SK-N-MC (cell line): Measurements from ENCODE around the gene PPP1R3G.

Experiments used
- EZH2 ChIP-seq: fragments of 200-600 bp; sonication (generic); IDR thresholded peaks from one replicate; pipeline ENCODE4 v1.6.1; 2017; ENCODE audit warnings: antibody characterized with exemption
- FOXP2 ChIP-seq: optimal IDR thresholded peaks from 2 replicates; pipeline ENCODE3; 2011; ENCODE audit warnings: mild to moderate bottlenecking, moderate library complexity; ENCODE audit not compliant: insufficient read depth; ENCODE audit errors: extremely low read length, control extremely low read depth

GRCh38 chr6:5126214-5126613 is 41.1 kb downstream of the PPP1R3G start:
- TF ChIP-seq EZH2 (no peak), FOXP2 (no peak)
